Pons (tissue), 1 donor: ENCODE measurements around the gene PBX4.

Source experiments
- DNase-seq: peaks from one replicate; pipeline ENCODE4 v3.0.0-alpha.2; 2016; ENCODE audit warnings: low spot score

Gene PBX4

GRCh38 chr19:19588546-19588945, 29.9 kb downstream of the PBX4 start:
- no peak for DNase-seq

- DNase-seq, result no peak
Observed at GRCh38 chr19:19587771-19588170, 30.7 kb downstream of the PBX4 start.

GRCh38 chr19:19584356-19584755, 34.1 kb downstream of the PBX4 start:
- no peak for DNase-seq

- no peak for DNase-seq
Observed at GRCh38 chr19:19582471-19582870, 36.0 kb downstream of the PBX4 start.

GRCh38 chr19:19581391-19581790, 37.1 kb downstream of the PBX4 start:
- no peak for DNase-seq

- DNase-seq, result no peak
Observed at GRCh38 chr19:19580418-19580817, 38.1 kb downstream of the PBX4 start.

GRCh38 chr19:19579533-19580361, 38.7 kb downstream of the PBX4 start:
- DNase-seq, result no peak

- no peak for DNase-seq
Observed at GRCh38 chr19:19578252-19578651, 40.2 kb downstream of the PBX4 start.

GRCh38 chr19:19575411-19575810, 43.1 kb downstream of the PBX4 start:
- no peak for DNase-seq

GRCh38 chr19:19571071-19571786, 47.3 kb downstream of the PBX4 start:
- no peak for DNase-seq

GRCh38 chr19:19570571-19570970, 47.9 kb downstream of the PBX4 start:
- no peak for DNase-seq

- no peak for DNase-seq
Observed at GRCh38 chr19:19568802-19569756, 49.4 kb downstream of the PBX4 start.

- DNase-seq, result no peak
Observed at GRCh38 chr19:19567391-19567790, 51.1 kb downstream of the PBX4 start.

- DNase-seq, result no peak
Observed at GRCh38 chr19:19566306-19566705, 52.2 kb downstream of the PBX4 start.

- no peak for DNase-seq
Observed at GRCh38 chr19:19563348-19563848, 55.1 kb downstream of the PBX4 start.

GRCh38 chr19:19562665-19563347, 55.7 kb downstream of the PBX4 start:
- no peak for DNase-seq

GRCh38 chr19:19561946-19562664, 56.4 kb downstream of the PBX4 start:
- no peak for DNase-seq

GRCh38 chr19:19559931-19560330, 58.6 kb downstream of the PBX4 start:
- no peak for DNase-seq

GRCh38 chr19:19558636-19559035, 59.9 kb downstream of the PBX4 start:
- no peak for DNase-seq

GRCh38 chr19:19558055-19558454, 60.4 kb downstream of the PBX4 start:
- no peak for DNase-seq
